ENCODE data around the gene CACNA1I. TPM values are rescaled to one million over a fixed set of nuclear protein-coding genes. Genes with fewer than 3 reads are reported as not detected.

CACNA1I gene
- total RNA-seq, 2 experiments from 2014 or later = 17.3 to 19.0 TPM

DNA sequence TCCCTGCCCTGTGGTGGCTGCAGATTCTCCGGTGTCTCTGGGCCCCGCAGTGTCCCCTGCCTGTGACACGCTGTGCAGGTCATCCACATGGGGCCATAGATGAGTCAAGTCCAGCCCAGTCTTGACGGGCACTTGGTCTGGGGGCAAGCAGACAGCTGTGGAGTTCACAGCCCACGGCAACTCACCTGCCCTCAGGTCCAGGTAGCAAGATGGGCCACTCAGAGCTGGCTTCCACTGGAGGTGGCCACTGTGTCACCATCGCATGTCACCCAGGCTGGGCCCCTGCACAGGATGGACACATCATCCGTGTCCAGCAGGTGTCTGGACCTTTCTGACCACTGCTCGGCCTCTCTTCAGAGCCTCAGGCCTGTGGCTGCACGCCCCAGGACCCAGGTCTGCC is 109.9 kb downstream of the CACNA1I start:
- ATAC-seq (ENCODE audit: low read depth) (no peak), DNase-seq (no peak)
- Mint-ChIP-seq H3K27me3 (peaks cover 15% of the 10 kb centered on the region), H3K4me1 (peaks cover 1% of the 10 kb centered on the region), H3K27ac (no peak overlapping the region), H3K9me3 (no peaks in the 10 kb centered on the region), H3K36me3 (no peaks in the 10 kb centered on the region), H3K4me3 (no peak overlapping the region)
- POLR2A ChIA-PET = no interaction called here

DNA sequence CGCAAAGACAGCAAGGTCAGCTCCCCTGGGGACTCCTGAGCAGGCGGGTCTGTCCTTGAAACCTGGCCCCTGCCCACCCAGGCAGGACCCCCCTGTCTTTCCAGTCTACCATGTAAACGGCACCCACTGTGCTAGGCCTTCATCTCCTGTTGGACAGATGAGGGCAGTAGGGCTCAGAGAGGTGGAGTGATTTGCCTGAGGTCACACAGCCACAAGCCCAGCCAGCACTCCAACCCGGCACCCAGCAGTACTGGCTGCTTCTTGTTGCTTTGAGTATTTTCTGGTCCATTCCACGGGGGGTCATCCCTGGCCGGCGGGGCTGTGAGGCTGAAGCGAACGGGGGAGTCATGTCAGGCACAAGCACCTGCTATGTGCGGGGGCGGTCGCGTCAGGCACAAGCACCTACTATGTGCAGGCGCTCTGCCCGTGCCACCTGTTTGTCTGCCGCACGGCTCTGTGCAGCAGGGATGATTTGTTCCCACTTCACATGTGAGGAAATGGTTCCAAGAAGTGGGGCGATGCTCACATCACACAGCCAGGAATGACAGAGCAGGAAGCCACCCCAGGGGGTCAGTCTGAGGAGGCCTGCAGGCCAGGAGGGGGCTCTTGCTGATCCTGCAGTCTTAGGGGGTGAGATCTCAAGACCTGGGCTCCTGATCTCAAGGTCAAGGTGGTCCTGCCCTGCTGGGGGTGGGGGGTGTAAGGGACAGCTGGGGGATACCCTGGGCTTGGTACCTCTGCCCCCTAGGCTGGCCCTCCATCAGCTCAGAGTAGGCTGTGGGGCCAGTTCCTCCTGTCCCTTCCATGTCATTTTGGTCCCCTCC is 110.7 kb downstream of the CACNA1I start:
- ATAC-seq (ENCODE audit: low read depth) = no peak
- POLR2A ChIA-PET = no interaction called here

GRCh38 chr22:39682994-39683393 is 112.4 kb downstream of the CACNA1I start:
- POLR2A ChIA-PET = no interaction called here
- Mint-ChIP-seq H3K4me3 (no peak overlapping the region), H3K9me3 (no peaks in the 10 kb centered on the region), H3K27me3 (peaks cover 27% of the 10 kb centered on the region), H3K36me3 (no peaks in the 10 kb centered on the region), H3K27ac (no peak overlapping the region), H3K4me1 (peaks cover 1% of the 10 kb centered on the region)
- no peak for DNase-seq
- ATAC-seq (ENCODE audit: low read depth) = no peak

More for the DNA sequence above, 110.7 kb downstream of the CACNA1I start:
- Mint-ChIP-seq H3K27ac (no peak overlapping the region), H3K36me3 (no peaks in the 10 kb centered on the region), H3K4me3 (no peak overlapping the region), H3K4me1 (peaks cover 1% of the 10 kb centered on the region), H3K27me3 (peaks cover 13% of the 10 kb centered on the region), H3K9me3 (no peaks in the 10 kb centered on the region)
- DNase-seq = no peak

- Mint-ChIP-seq H3K9me3 (no peaks in the 10 kb centered on the region), H3K27me3 (peaks cover 29% of the 10 kb centered on the region), H3K4me1 (peaks cover 1% of the 10 kb centered on the region), H3K27ac (no peak overlapping the region), H3K4me3 (no peak overlapping the region), H3K36me3 (no peaks in the 10 kb centered on the region)
- POLR2A ChIA-PET = no interaction called here
- DNase-seq (no peak), ATAC-seq (ENCODE audit: low read depth) (no peak)
Observed at GRCh38 chr22:39683639-39684038, 113.1 kb downstream of the CACNA1I start.

DNA sequence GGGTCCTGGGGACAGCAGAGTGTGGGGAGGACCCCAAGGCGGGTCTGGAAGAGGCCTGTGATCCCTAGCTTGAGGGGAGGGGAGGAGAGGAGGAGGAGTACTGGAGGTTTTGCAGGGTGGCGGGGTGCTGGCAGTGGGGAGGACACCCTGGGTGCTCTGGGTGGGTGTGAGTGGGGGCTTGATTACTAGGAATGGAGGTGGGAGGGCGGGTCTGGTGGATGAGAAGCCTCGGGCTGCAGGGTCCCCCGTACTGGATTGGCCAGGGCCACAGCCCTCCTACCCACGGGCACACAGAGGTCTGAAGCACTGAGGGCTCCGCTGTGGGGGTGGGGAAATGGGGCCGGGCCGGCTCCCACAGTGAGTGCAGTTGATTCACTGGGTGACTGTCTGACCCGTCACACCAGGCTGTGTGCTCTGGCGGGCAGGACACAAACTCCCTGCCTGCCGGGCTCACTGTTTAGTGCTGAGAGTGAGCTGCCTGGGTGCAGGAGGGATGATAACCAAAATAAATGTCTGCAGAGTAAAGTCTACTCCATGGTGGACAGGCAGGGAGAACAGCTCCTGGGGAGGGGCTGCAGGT is 114.2 kb downstream of the CACNA1I start:
- ATAC-seq (ENCODE audit: low read depth) (no peak), DNase-seq (no peak)
- Mint-ChIP-seq H3K27ac (no peak overlapping the region), H3K4me1 (peaks cover 1% of the 10 kb centered on the region), H3K4me3 (no peak overlapping the region), H3K36me3 (no peaks in the 10 kb centered on the region), H3K27me3 (peaks cover 37% of the 10 kb centered on the region), H3K9me3 (no peaks in the 10 kb centered on the region)
- POLR2A ChIA-PET = interaction anchor here (1.0 kb wide), 1 partner anchor 93 kb away, joined by 3 read pairs; no protein-coding TSS in a partner anchor

- DNase-seq (no peak), ATAC-seq (ENCODE audit: low read depth) (no peak)
- Mint-ChIP-seq H3K27ac (no peak overlapping the region), H3K9me3 (no peaks in the 10 kb centered on the region), H3K4me3 (no peak overlapping the region), H3K36me3 (no peaks in the 10 kb centered on the region), H3K27me3 (peaks cover 38% of the 10 kb centered on the region), H3K4me1 (peaks cover 1% of the 10 kb centered on the region)
- POLR2A ChIA-PET = interaction anchor here (1.0 kb wide), 1 partner anchor 92 kb away, joined by 3 read pairs; no protein-coding TSS in a partner anchor
Observed at GRCh38 chr22:39685336-39686177, 115.0 kb downstream of the CACNA1I start.

GRCh38 chr22:39686178-39686620 is 115.6 kb downstream of the CACNA1I start:
- H3K27ac Mint-ChIP-seq = no peak overlapping the region
- DNase-seq = no peak
- no peak for ATAC-seq (ENCODE audit: low read depth)
- POLR2A ChIA-PET = no interaction called here
- peaks cover 4% of the 10 kb centered on the region for H3K4me1 Mint-ChIP-seq
- H3K36me3 Mint-ChIP-seq = no peaks in the 10 kb centered on the region
- H3K4me3 Mint-ChIP-seq = no peak overlapping the region
- peaks cover 41% of the 10 kb centered on the region for H3K27me3 Mint-ChIP-seq
- H3K9me3 Mint-ChIP-seq = no peaks in the 10 kb centered on the region

DNA sequence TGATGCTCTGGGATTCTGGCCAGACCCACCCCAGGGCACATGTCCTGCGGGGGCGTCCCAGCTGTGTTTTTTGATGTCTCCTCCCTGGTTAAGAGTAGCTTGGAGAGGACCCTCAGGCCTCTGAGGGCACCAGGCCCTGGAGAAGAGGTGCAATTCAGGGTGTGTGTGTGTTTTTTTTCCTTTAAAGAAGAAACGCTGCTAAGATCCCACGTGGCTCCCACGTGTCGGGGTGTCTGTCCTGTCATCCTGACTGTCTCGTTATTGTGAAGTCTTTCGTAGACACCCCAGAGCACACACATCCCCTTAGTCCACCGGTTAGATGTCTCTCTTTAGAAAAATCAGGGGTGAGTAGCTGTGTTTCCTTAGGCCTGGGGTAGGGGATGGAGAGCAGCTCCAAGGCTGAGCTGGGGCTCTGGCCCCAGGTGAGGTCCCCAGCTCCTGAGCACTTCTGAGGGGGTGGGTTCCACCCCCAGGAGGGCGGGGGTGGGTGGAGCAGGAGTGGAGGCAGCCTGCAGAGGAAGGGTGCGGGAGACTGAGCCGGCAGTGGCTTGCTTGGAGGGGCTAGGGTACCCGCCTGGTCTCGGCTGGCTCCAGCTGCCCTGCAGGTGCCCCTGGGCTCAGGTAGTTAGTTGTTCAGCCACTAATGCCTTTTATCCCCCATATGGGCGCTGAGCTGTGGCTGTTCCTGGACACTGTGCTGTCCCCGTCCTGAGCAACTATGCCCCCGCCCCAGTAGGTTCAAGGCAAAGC is 116.4 kb downstream of the CACNA1I start:
- Mint-ChIP-seq H3K27ac (no peak overlapping the region), H3K27me3 (peaks cover 45% of the 10 kb centered on the region), H3K4me1 (peaks cover 4% of the 10 kb centered on the region), H3K4me3 (no peak overlapping the region), H3K36me3 (no peaks in the 10 kb centered on the region), H3K9me3 (no peaks in the 10 kb centered on the region)
- ATAC-seq (ENCODE audit: low read depth) (no peak), DNase-seq (no peak)
- POLR2A ChIA-PET = no interaction called here

DNA sequence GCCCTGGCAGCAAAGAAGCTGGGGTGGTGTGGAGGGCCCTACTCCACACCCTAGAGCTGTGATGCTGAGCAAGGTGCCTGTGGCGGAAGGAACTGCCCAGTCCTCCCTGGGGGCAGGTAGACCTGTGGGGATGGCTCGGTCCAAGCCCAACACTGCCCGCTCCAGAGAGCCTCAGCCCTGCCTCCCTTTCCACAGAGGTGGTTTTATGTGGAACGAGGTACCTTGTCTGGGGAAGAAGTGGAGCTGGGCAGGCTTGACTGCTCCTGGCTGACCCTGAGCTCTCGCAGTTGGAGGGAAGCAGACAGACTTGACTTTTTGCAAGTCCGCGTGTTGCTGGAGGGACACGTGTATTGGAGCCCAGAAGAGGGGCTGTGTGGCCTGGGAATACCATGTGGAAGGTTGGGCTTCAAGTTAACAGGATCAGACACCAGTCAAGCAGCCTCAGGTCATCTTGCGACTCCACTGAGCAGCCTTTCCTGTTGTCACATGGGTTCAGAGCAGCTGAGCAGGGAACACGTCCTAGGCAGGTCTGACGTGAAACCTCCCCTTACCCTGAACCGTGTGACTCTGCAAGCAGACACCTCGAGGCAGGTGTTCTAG is 117.7 kb downstream of the CACNA1I start:
- ATAC-seq (ENCODE audit: low read depth) (no peak), DNase-seq (no peak)
- Mint-ChIP-seq H3K4me3 (no peak overlapping the region), H3K36me3 (no peaks in the 10 kb centered on the region), H3K4me1 (peaks cover 4% of the 10 kb centered on the region), H3K27ac (no peak overlapping the region), H3K27me3 (peaks cover 55% of the 10 kb centered on the region), H3K9me3 (no peaks in the 10 kb centered on the region)
- POLR2A ChIA-PET = no interaction called here

DNA sequence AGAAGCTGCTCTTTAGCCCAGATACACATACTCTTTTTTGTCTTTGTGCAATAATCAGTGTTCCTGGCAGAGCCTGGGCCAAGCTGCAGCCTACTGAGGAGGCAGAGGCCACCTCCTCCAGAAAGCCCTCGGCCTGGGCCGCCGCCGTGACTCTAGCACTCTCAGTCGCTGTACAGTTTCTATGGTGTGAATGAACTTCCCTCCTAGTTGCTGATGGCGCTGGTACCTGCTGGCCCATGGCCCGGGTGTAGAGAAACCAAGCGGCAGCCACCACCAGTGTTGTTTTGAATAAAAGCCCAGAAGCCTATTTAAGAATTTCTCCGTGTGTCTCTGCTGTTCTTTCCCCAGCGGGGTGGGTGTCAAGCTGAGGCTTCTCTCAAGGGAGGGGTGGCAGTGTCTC is 118.9 kb downstream of the CACNA1I start:
- Mint-ChIP-seq H3K4me3 (no peak overlapping the region), H3K27ac (no peak overlapping the region), H3K9me3 (no peaks in the 10 kb centered on the region), H3K27me3 (peaks cover 51% of the 10 kb centered on the region), H3K36me3 (no peaks in the 10 kb centered on the region), H3K4me1 (peaks cover 4% of the 10 kb centered on the region)
- POLR2A ChIA-PET = no interaction called here
- no peak for DNase-seq
- ATAC-seq (ENCODE audit: low read depth) = no peak

DNA sequence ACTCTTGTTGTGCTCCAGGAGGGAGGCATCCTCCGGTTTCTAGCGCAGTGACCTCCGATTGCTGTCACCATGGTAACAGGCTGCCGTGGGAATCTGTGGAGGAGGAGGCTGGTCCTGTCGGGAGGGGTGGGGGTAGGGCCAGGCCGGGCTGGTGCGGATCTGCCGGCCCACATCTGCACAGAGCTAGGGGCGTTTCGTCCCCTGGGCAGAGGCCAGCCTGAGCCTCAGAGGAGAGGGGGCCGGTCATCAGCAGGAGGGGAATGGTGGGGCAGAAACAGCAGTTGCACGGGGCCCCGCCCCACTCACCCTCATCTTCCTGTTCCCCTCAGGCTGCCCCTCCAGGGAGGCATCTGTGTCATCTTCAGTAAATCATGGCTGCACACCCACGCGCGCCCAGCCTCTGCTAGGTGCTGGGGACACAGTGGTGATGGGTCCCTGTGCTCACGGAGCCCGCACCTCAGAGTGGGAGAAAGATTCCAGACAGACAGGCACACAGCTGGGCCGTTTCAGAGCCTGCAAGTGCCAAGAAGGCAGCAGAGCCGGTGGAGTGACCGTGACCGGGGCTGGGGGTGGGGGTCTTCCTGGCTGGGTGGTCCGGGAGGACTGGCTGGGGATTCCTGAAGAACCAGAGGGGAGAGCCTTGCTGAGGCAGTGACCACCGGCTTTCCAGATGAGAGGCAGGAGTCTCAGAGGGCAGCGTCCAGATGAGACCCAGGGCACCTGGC is 120.5 kb downstream of the CACNA1I start:
- ATAC-seq (ENCODE audit: low read depth) (no peak), DNase-seq (no peak)
- Mint-ChIP-seq H3K4me1 (peaks cover 2% of the 10 kb centered on the region), H3K36me3 (no peaks in the 10 kb centered on the region), H3K27ac (no peak overlapping the region), H3K27me3 (peaks cover 52% of the 10 kb centered on the region), H3K9me3 (no peaks in the 10 kb centered on the region), H3K4me3 (peak overlapping the region; percentile 25)
- POLR2A ChIA-PET = no interaction called here

DNA sequence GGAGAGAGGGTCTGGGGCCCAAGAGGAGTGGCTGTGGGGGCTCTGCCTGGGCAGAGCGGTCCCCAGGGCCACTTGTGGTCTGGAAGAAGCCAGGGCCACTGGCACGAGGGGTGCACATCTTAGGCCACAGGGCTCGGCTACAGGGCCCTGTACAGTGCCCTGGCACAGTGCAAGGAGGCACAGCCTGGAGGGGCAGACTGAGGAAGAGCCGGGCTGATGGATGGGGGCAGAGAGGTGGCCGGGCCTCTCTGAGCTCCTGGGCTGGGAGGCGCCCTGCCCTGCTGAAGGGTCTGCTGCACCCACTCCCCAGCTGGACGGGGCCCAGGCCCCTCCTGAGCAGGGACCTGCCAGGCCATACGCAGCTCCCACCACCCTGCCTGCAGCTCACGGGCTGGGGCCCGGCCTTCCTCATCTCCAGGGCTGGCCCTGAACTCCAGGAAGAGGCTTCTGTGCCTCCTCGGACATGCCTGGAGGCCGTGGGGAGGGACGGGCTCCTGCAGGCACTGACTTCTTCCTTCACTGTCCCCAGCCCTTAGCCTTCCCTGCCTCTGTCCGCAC is 123.5 kb downstream of the CACNA1I start:
- H3K27ac Mint-ChIP-seq = no peak overlapping the region

More for the DNA sequence above, 123.5 kb downstream of the CACNA1I start:
- POLR2A ChIA-PET = no interaction called here
- Mint-ChIP-seq H3K4me3 (no peak overlapping the region), H3K9me3 (no peaks in the 10 kb centered on the region), H3K4me1 (peaks cover 2% of the 10 kb centered on the region), H3K27me3 (peaks cover 39% of the 10 kb centered on the region), H3K36me3 (no peaks in the 10 kb centered on the region)
- ATAC-seq (ENCODE audit: low read depth) (no peak), DNase-seq (no peak)
